Measurements from ENCODE around the gene CASP10. TPM values are rescaled to one million over a fixed set of nuclear protein-coding genes. Genes with fewer than 3 reads are reported as not detected.

The CASP10 gene, protein sequence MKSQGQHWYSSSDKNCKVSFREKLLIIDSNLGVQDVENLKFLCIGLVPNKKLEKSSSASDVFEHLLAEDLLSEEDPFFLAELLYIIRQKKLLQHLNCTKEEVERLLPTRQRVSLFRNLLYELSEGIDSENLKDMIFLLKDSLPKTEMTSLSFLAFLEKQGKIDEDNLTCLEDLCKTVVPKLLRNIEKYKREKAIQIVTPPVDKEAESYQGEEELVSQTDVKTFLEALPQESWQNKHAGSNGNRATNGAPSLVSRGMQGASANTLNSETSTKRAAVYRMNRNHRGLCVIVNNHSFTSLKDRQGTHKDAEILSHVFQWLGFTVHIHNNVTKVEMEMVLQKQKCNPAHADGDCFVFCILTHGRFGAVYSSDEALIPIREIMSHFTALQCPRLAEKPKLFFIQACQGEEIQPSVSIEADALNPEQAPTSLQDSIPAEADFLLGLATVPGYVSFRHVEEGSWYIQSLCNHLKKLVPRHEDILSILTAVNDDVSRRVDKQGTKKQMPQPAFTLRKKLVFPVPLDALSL
- 0.65 and 1.4 TPM in 2 replicates for total RNA-seq

DNA sequence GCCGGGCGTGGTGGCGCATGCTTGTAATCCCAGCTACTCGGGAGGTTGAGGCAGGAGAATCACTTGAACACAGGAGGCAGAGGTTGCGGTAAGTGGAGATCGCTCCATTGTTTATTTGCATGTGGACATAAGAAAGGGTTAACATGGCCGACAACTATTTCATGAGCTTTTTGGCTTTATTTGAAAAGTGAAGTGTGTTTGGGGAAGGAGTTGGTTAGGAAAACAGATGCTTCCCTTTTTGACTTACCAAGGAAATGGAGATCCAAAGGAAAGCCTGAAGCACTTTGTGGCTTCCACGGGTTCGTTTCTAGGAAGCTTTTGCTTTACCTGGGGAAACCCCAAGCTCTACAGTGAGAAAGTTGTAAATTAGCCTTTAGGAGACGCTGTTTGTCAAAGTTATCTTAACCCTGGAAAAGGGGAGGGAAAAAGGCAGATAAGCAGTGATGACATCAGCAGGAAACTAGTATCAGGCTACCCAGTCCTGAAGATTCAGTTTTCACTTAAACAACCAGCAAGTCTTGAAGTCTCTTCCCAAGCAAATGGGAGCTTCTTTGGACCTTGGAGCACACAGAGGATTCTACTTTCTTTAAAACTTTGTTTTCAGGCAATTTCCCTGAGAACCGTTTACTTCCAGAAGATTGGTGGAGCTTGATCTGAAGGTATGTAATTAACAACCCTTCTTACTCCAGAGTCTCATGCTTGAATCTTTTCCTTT is at the start of gene CASP10:
Gene CASP10 (plus strand): TSS at position 492 of the 715 bp plus-strand sequence. CDS start 2,637 bp downstream, outside the sequence.

GRCh38 chr2:201260302-201260800 is 77.4 kb downstream of the CASP10 start, which contains the start of gene CASP8:
Gene CASP8 (plus strand): TSS chr2:201260536. CDS start chr2:201266487, 5,951 bp downstream.

Other genes with a start within 250 kb of the CASP10 start
- gene ORC2, start 219.5 kb upstream of the CASP10 start, total RNA-seq = 6.0 and 10.9 TPM in 2 replicates
- gene HYCC2, start 111.5 kb upstream of the CASP10 start, total RNA-seq = 2.0 and 3.7 TPM in 2 replicates
- 30.7 and 53.8 TPM in 2 replicates for gene NDUFB3, start 111.1 kb upstream of the CASP10 start, total RNA-seq
- 51.3 and 54.3 TPM in 2 replicates for gene CFLAR, start 67.0 kb upstream of the CASP10 start, total RNA-seq
- 5.7 and 8.8 TPM in 2 replicates for gene CASP8, start 77.4 kb downstream of the CASP10 start, total RNA-seq
- gene FLACC1, start 174.2 kb downstream of the CASP10 start, total RNA-seq = 0.89 TPM in 1 of 2 replicates, not detected in the other